ENCODE results near the gene INO80D. TPM values are rescaled to one million over a fixed set of nuclear protein-coding genes. Genes with fewer than 3 reads are reported as not detected.
A peak's percentile ranks its signal among the peaks of the same experiment; 100 is the strongest.

INO80D gene
- total and polyA plus RNA-seq, 8 donors, result 9.9 to 21.9 (median 12.3) TPM

GRCh38 chr2:206115026-206115578, 29.1 kb upstream of the INO80D start:
- peaks cover 0 to 39% of the 10 kb centered on the region in 2 donors for H3K36me3 ChIP-seq
- intact Hi-C loops (cut with DNase I), result no loop called here
- no peak for TF ChIP-seq CTCF (IDR thresholded peaks at IDR 0.05)
- ATAC-seq, result no peak
- no peak overlapping the region for H3K27ac ChIP-seq
- no peaks in the 10 kb centered on the region for H3K27me3 ChIP-seq
- H3K9me3 ChIP-seq, result no peaks in the 10 kb centered on the region
- DNase-seq, result no peak
- no peak overlapping the region for H3K4me3 ChIP-seq
- no peaks in the 10 kb centered on the region for H3K4me1 ChIP-seq

DNA sequence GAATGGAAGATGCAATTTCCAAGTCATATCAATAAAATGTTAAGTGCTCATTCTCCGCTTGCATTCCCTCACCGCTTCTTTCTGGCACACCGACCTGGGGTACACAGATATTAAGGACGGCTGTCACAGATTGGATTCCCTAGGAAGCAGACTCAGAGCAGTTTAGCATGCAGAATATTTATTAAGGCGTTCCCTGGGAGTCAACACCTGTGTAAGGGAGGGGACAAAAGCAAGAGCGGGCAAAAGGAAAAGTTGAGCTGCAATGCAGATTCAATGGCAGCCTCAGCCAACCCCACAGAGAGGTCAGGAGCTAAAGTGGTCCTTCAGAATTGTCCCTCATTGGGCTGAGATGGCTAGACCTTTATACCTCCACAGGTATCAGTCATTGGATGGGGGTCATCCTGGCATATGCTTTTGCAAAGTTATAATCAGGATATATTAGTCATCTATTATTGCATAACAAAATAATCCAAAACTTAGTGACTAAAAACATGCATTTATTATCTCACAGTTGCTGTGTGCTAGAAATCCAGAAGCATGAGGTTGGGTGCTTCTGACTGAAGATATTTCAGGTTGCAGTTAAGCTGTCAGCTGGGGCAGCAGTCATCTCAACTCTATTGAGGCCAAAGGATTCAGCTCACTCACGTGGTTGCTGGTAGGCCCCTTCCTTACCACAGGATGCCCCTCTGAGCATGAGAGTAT, 27.0 kb upstream of the INO80D start:
- DNase-seq (no peak), ATAC-seq (no peak)
- intact Hi-C loops (cut with DNase I), result no loop called here
- no peaks in the 10 kb centered on the region for H3K27me3 ChIP-seq
- no peak overlapping the region for H3K4me3 ChIP-seq
- H3K27ac ChIP-seq, result no peak overlapping the region
- no peak for TF ChIP-seq CTCF (IDR thresholded peaks at IDR 0.05)
- H3K4me1 ChIP-seq, result no peaks in the 10 kb centered on the region
- H3K9me3 ChIP-seq, result no peaks in the 10 kb centered on the region
- peaks cover 0 to 21% of the 10 kb centered on the region in 2 donors for H3K36me3 ChIP-seq

DNA sequence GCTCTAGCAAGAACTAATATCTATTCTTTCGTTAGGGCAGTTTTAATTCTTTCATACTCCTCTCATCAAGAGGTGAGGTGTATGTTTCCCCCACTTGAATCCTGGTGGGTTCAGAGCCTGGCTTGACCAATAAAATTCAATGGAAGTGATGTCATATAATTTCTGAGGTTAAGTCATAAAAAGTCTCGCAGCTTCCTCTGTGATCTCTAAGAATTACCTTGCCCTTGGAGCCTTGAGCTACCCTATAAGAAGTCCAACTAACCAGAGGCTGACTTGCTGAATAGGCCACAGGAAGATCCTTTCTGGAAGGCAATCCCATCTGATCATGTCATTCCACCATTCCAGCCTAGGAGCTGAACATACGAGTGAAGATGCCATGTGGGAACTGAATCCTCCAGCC, 26.1 kb upstream of the INO80D start:
- ATAC-seq, result no peak

GRCh38 chr2:206108713-206109112, 22.7 kb upstream of the INO80D start:
- no peak overlapping the region for H3K4me3 ChIP-seq
- no peak for TF ChIP-seq CTCF (IDR thresholded peaks at IDR 0.05)
- H3K27ac ChIP-seq, result no peak overlapping the region
- peaks cover 0 to 8% of the 10 kb centered on the region in 2 donors for H3K36me3 ChIP-seq
- H3K9me3 ChIP-seq, result no peaks in the 10 kb centered on the region
- no peaks in the 10 kb centered on the region for H3K27me3 ChIP-seq
- peak in 1 of 4 donors; percentile 26 for DNase-seq
- ATAC-seq, result no peak
- intact Hi-C loops (cut with DNase I), result no loop called here
- H3K4me1 ChIP-seq, result no peaks in the 10 kb centered on the region

More for the DNA sequence above, 26.1 kb upstream of the INO80D start:
- intact Hi-C loops (cut with DNase I), result no loop called here
- no peak overlapping the region for H3K27ac ChIP-seq
- no peak overlapping the region for H3K4me3 ChIP-seq
- H3K27me3 ChIP-seq, result no peaks in the 10 kb centered on the region
- no peak for DNase-seq
- no peaks in the 10 kb centered on the region for H3K9me3 ChIP-seq
- TF ChIP-seq CTCF (IDR thresholded peaks at IDR 0.05), result no peak
- peaks cover 0 to 18% of the 10 kb centered on the region in 2 donors for H3K36me3 ChIP-seq
- no peaks in the 10 kb centered on the region for H3K4me1 ChIP-seq

DNA sequence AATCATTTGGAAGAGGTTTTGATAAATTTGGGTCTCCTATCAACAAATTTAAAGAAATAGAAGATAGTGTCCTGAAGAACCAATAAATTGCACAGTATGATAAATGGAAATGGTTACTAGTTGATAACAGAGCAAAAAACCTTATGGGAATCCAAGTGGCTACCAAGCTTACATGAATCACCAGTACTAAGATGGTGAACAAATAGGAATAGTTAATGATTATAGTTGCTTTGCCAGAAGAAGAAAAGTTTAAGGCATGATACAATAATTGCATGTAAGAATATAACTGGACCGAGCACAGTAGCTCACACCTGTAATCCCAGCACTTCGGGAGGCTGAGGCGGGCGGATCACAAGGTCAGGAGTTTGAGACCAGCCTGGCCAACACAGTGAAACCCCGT, 19.6 kb upstream of the INO80D start:
- H3K27ac ChIP-seq, result no peak overlapping the region
- H3K4me3 ChIP-seq, result no peak overlapping the region
- H3K27me3 ChIP-seq, result no peaks in the 10 kb centered on the region
- no peak for ATAC-seq
- H3K36me3 ChIP-seq, result no peaks in the 10 kb centered on the region
- no peaks in the 10 kb centered on the region for H3K4me1 ChIP-seq
- TF ChIP-seq CTCF (IDR thresholded peaks at IDR 0.05), result no peak
- intact Hi-C loops (cut with DNase I), result no loop called here
- DNase-seq, result no peak
- no peaks in the 10 kb centered on the region for H3K9me3 ChIP-seq

Measured in left lung (tissue), 10 donors.